VCaP (cell line): ENCODE results near the gene GLYR1.
"Not testable (repeated sequence)": the region's sequence is repeated elsewhere in the genome, so short reads cannot be mapped to it uniquely, and the experiment has no call there.

Experiments used
- H3K27ac ChIP-seq: fragments of 450-650 bp; 2 replicates; pipeline ENCODE4 v1.5.1; 2017
- TF ChIP-seq, protein P1 (sequence below): fragments of 450-650 bp; conservative IDR thresholded peaks from 2 replicates; pipeline ENCODE4 v1.5.1; 2017; ENCODE audit warnings: mild to moderate bottlenecking, moderate library complexity

The GLYR1 gene

DNA sequence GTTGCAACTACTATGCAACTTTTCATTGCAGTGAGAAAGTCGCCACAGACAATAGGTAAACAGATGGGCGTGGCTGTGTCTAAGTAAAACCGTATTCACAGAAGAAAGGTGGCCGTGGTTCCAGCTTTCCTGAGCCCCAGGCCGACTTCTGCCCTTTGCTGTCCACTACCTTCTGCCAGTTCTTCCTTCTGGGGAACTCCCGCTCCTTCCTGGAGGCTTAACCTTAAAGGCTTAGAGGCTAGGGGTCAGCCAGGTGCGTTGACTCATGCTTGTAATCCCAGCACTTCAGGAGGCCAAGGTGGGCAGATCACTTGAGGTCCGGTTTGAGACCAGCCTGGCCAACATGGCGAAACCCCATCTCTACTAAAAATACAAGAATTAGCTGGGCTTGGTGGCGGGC lies 56.8 kb downstream of the GLYR1 start:
- TF ChIP-seq, protein P1, sequence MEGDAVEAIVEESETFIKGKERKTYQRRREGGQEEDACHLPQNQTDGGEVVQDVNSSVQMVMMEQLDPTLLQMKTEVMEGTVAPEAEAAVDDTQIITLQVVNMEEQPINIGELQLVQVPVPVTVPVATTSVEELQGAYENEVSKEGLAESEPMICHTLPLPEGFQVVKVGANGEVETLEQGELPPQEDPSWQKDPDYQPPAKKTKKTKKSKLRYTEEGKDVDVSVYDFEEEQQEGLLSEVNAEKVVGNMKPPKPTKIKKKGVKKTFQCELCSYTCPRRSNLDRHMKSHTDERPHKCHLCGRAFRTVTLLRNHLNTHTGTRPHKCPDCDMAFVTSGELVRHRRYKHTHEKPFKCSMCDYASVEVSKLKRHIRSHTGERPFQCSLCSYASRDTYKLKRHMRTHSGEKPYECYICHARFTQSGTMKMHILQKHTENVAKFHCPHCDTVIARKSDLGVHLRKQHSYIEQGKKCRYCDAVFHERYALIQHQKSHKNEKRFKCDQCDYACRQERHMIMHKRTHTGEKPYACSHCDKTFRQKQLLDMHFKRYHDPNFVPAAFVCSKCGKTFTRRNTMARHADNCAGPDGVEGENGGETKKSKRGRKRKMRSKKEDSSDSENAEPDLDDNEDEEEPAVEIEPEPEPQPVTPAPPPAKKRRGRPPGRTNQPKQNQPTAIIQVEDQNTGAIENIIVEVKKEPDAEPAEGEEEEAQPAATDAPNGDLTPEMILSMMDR = no peak
- no peak overlapping the region for H3K27ac ChIP-seq

DNA sequence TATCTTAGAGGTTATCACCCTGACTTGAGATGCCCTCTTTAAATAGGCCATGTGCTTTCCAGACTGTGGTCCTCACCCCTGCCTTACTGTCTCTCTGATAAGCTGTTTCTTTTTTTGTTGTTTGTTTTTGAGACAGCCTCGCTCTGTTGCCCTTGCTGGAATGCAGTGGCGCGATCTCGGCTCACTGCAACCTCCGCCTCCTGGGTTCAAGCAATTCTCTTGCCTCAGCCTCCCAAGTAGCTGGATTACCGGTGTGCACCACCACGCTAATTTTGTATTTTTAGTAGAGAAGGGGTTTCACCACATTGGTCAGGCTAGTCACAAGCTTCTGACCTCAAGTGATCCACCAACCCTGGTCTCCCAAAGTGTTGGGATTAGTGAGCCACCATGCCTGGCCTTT lies 58.2 kb downstream of the GLYR1 start:
- TF ChIP-seq, protein P1 = no peak
- H3K27ac ChIP-seq = peak overlapping the region; percentile 41

DNA sequence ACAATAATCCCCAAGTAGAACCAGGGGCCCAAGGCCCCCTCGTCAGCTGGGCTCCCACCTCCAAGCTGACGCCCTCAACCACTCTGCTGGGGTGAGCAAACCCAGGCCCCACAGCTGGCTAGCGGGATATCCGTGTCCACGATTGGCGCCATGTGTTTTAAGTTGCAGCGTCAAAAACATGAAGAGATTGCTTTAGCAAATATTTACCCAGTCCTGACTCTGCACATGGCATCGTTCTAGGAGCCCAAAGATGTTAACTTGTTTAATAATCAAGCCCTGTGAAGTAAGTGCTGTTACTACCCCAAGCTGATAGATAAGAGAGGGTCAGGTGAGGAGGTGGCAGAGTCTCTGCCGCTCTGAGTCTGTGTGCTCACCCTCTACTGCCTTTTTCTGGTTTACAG lies 58.6 kb downstream of the GLYR1 start:
- H3K27ac ChIP-seq = peak overlapping the region; percentile 41
- TF ChIP-seq, protein P1 = no peak

DNA sequence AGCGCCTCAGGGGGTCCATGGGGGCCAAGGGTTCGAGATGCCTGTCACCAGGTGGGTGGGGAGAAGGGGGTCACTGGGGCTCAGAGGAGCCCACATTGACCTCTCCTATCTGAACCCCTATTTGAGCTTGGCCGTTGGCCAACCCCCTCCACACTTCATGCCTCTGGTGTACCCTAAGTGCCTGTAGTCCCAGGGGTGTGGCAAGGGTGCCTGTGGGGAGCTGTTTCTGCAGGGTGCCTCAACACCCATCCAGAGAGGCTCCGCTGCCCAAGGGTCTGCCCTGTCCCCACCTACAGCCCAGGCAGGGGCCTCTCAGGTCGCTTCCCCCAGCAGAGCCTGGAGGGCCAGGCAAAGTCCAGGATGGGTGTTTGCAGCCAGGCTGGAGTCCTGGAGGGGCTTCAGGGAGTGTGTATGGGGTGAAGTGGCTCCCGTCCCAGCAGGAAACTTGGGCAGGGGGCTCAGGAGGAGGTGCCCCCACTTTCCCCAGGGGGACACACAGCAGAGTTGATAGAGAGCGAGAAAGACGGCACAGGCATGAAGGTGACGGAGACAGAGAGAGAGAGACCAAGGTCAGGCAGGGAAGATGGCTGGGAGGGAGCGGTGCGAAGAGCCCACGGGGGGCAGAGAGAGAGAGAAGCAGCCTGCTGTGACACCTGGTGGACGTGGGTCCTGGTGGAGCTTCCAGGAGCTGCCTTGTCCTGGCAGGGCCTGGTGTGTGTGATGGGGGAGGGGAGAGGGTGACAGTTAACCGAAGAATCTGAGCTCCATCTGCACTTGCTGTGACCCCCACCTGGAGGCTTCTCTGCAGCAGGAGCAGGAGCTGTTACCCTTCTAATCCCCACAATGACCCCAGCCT lies 59.2 kb downstream of the GLYR1 start, which contains the start of gene SEPTIN12:
Gene SEPTIN12 (minus strand): TSS at position 719 of the 856 bp plus-strand sequence. CDS start 700 bp downstream, at position 19.
- TF ChIP-seq, protein P1 = no peak
- H3K27ac ChIP-seq = peak within 1 kb of the TSS; percentile 41

DNA sequence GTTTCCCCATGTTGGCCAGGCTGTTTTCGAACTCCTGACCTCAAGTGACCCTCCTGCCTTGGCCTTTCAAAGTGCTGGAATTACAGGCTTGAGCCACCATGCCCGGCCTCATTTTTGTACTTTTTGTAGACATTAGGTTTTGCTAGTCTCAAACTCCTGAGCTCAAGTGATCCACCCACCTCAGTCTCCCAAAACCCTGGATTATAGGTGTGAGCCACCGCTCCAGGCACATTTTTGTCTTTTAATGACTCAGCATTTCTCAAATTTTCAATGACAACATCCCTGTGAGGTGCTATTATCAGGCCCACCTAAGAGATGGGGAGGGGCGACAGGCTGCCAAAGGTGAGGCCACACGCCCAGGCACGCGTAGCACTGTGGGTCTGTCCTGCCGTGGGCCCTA lies 60.0 kb downstream of the GLYR1 start:
- TF ChIP-seq, protein P1 = no peak
- H3K27ac ChIP-seq = no peak overlapping the region

DNA sequence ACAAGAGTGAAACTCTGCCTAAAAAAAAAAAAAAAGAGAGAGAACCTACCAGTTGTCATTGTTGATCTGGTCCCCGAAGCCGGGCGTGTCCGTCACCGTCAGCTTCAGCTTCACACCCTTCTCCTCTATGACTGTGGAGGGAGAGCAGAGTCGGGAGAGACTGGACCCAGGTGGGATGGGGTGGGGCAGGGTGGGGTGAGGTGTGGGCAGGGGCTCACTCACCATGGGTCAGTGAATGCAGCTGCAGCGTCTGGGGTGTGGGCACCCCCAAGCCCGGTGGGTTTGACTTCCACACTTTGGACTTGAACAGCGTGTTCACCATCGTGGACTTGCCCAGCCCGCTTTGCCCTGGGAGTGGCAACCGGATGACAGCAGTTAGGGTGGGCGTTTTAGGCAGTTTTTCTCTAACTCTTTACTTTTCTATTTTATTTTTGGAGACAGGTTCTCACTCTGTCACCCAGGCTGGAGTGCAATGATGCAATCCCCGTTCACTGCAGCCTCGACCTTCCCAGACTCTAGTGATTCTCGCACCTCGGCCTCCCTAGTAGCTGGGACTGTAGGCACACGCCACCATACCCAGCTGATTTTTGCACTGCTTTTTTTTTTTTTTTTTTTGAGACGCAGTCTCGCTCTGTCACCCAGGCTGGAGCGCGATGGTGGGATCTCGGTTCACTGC lies 61.2 kb downstream of the GLYR1 start:
- TF ChIP-seq, protein P1 = no peak

DNA sequence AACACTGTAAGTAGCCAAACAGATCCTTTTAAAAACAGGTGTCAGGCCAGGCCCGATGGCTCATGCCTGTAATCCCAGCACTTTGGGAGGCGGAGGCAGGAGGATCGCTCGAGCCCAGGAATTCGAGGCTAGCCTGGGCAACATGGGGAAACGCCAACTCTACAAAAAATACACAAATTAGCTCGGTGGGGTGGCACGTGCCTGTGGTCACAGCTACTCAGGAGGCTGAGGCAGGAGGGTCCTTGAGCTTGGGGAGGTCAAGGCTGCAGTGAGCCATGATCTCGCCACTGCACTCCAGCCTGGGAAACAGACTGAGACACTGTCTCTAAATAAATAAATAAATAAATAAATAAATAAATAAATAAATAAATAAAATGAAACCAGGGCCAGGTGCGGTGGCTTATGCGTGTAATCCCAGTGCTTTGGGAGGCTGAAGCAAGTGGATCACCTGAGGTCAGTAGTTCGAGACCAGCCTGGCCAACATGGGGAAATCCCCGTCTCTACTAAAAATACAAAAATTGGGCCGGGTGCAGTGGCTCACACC lies 62.6 kb downstream of the GLYR1 start:
- H3K27ac ChIP-seq = not testable (repeated sequence)

More for the DNA sequence above, 61.2 kb downstream of the GLYR1 start:
- no peak overlapping the region for H3K27ac ChIP-seq
